NCI-H1105 treated with DMSO at 0.1 percent for 48 hours (cell line): ENCODE measurements around the gene FGD4.

Experiments used
- DNase-seq: peaks from one replicate; lab custom pipeline; 2025; lab: John Stamatoyannopoulos, UW

Gene FGD4

DNA sequence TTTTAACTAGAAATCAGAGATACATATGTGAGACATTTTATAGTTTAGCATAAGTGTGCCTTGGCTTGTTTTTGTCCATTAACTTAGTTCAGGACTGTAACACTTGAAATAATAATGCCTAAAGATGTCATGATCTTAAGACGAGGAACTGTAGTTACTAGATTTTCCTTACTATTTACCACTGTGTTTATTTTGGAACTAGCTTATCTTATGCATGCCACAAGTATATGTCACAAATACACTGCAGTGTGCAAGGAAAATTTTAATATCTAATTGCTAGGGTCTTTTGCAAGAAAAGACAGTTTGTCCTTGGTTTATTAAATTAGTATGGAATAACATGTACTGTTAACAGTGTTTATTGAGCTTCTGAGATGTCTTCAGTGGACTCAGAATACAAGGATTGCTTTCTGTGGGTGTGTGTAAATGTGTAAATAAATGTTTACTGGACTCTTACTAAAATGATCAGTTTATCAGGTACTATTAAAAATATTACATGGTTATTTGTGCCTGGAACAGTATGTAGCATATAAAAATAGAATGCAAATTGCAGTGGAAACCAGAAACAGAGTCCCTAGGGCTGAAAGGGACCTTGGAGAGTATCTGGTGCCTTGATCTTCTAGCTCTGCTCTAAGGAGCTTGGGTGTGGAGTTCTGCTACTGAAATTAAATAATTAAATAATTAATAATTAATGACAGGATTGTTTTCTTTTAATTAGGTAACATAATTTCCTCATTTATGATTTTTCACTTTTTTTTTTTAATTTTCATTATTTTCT, 58.1 kb downstream of the FGD4 start:
- DNase-seq = no peak

GRCh38 chr12:32460638-32461037, 61.3 kb downstream of the FGD4 start:
- DNase-seq = no peak

DNA sequence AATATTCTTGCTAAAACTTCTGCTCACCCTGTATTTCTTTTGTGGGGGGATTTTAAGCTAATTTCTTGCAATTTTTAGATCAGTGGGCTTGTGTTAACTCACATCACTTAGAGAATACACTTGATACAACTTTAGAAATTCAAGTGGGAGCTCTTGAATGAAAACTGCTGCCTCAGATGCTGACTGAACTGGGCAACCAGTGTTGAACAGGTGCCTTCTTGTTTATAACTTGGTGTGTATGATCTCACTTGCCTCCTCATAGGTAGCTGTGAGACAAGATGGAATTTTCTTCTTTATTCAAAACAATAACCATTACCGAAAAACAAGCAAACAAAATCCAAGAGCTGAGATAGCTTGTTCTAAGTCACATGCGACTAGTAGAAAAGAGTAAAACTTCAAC, 63.5 kb downstream of the FGD4 start:
- no peak for DNase-seq

DNA sequence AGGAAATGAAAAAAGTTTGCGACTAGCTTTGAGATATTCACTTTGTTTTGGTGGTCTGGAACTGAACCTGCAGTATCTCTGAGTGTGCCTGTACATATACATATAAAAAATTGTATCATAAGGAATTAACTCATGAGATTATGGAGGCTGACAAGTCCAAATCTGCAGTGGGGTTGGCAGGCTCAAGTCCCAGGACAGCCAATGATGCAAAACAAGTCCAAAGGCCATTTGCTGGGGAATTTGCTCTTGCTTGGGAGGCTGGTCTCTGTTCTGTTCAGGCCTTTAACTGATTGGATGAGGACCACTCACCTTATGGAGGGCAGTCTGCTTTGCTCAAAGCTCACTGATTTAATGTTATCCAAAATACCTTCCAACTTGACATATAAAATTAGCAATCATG, 66.8 kb downstream of the FGD4 start:
- no peak for DNase-seq

DNA sequence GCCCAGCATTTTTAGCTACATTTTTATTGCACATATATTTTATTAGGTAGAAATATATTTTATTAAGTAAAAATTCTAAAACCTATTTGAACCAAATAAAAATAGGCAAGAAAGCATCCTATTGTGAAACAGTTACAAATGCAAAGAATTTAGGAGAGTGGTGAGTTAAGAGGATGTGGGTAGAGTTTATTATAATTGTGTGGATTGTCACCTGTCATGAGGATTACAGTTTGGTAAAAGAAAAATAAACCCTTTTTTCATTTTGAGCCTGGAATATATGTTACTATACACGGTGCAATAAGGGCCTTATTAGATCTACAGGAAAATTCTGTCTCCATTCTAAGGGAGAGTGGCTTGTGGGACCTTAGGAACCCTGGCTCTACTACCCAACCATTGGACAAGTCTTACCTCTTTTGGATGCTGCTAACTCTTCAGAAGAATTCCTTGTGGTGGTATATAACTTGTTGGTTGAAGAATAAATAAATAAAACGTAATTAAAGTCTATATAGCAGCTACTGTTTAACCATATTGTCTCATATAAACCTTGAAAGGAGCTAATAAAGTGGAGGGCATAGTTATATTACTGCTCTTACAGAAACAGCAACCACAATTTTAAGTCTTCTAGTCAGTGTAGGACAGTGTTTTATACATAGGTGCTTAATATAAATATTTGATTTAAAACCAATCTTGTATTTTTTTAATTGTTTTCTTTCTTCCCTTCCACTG, 67.8 kb downstream of the FGD4 start:
- DNase-seq = no peak

- no peak for DNase-seq
These were observed 68.9 kb downstream of the FGD4 start for GRCh38 chr12:32467959-32468863.

GRCh38 chr12:32470936-32471470, 71.6 kb downstream of the FGD4 start:
- no peak for DNase-seq

- DNase-seq = no peak
These were observed 72.2 kb downstream of the FGD4 start for GRCh38 chr12:32471591-32472001.

DNA sequence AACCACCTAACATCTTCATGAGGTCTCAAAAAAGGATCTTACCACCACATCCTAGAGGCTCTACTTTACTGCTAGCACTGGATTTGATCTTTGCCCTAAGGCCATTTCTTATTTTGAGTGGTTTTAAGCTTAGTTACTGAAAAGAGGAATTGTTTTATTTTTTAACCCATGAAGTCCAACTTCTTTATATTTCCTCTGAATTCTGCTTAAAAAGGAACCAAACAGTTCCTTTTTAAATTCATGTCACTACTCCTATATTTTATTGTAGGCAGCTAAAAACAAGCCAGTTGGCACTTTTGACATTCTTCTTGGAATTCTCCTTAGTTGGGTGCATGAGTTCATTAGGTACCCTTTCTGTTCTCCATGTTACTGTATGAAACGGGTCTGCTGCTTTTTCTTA, 76.4 kb downstream of the FGD4 start:
- DNase-seq = no peak

GRCh38 chr12:32476446-32476845, 77.1 kb downstream of the FGD4 start:
- DNase-seq = no peak

DNA sequence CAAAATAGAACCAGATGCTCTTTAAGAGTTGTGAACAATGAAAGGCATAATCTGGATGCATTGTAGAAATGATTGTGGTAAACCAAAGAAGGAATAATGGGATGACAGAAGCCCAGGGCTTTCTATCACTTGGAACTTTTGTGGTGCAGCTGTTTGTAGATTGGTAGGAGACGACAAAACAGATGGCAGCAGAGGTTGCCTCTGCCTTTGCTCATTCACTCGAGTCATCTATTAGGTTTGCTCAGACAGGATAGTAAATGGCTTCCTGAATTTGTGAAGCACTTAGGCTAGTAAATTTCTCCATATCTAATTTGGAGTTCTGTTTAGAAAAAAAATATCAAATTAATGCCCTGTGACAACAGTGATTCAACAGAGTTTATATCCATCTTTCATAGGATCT, 78.4 kb downstream of the FGD4 start:
- DNase-seq = no peak

- no peak for DNase-seq
These were observed 78.8 kb downstream of the FGD4 start for GRCh38 chr12:32478166-32478565.

DNA sequence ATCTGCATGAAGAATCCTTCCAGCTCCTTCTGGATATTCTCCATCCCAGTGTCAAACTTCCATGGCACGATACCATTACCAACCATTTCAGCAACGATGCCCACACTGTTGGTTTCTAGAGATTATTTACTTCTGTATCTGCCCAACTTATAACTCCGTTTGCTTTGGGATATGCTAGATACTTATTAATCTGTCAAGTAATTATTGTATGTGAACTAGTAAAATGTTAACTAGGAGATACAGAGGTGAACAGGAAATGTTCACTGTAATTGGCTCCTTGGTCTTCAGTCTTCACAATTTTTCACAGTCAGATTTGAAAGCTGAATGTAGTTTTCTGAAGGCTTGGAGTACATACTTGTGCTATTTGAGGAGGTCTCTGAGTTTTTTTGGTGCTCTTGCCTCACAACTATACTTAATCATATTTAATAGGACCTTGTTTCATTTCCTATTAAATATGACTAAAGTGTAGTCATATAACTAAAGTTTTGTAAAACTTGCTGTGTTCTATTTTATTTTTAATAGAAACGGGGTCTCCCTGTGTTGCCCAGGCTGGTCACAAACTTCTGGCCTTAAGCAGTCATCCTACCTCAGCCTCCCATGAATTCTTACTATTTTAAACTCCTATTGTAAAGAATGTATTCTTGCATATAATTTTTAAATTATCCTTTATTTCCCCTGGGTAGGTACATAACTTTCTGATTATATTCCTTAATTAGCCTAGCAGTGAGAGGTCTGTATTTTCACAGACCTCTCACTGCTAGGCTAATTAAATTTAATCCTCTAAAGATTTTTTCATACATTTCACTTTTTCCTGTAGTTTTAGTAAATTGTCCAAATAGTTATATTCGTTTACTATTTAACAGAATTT, 79.7 kb downstream of the FGD4 start:
- DNase-seq = no peak

DNA sequence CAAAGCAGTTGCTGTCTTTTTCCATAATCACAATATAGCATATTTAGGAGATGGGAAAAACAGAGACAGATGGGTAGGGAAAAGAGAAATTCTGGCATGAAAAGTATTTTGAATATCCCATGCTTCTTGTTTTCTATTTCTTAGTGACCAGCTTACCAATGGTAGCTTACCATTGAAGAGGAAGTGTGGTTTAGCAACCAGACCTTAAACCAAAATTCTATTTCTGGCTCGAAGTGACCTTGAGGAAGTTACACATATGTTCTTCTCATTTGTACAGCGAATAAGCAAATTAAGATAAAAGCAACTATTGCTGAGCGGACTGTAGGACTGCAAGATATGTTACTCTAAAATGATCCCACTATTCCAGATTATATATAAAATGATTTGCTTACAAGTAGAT, 82.9 kb downstream of the FGD4 start:
- no peak for DNase-seq

DNA sequence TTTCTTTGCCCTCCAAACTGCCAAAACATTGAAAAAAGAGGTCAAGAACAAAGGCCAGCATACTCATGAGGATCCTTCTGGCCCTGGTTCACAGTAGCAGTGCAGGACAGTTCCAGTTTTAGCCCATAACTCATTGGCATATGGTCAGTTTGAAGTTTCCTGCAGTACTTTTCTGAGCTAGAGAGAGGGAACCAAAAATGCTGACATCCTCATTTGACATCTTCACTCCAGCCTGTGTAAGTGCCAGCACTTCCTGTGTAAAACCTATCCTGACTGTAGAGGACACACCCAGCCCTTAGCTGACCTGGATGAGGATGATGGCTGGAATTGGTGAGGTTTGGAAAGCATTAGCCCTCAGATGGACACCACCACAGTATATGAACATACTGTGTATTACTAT, 84.1 kb downstream of the FGD4 start:
- no peak for DNase-seq

GRCh38 chr12:32483993-32484392, 84.6 kb downstream of the FGD4 start:
- no peak for DNase-seq

- no peak for DNase-seq
These were observed 86.8 kb downstream of the FGD4 start for GRCh38 chr12:32486158-32486557.

GRCh38 chr12:32488132-32488531, 88.8 kb downstream of the FGD4 start:
- no peak for DNase-seq

DNA sequence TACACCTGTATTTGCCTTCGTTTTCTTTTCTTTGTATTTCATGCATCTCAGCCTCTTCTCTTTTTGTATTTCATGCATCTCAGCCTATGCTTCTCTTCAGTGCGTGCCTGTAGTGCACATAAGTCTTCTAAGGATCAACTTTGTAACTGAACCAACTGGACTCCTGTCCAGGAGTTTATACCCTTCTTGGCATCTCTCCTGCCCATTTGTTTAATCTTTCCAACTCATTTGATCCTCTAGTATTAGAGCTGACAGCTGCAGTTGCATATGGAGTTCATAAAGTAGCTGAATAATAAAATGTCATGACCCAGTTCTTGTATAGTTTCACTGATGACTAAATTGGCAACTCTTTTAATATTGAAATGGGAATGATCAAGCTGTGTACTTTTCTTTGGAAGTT, 89.7 kb downstream of the FGD4 start:
- no peak for DNase-seq

DNA sequence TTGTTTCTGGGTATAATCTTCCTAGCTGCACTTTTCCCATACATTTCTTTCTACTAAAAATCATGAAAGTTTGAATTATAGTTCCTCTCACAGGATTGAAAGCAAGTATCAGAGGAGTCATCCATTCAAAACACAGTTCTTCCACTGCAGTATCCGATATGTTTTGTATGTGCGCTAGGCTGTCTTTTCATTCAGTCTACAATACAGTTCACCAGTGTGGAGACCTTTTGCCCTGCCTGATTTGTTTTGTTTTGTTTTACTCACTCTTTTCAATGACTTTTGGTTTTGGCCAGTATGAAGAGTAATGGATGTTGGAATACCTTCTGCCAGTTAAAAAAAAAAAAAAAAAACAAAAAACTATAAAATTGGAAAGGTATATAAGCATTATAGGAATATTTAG, 91.4 kb downstream of the FGD4 start:
- no peak for DNase-seq

DNA sequence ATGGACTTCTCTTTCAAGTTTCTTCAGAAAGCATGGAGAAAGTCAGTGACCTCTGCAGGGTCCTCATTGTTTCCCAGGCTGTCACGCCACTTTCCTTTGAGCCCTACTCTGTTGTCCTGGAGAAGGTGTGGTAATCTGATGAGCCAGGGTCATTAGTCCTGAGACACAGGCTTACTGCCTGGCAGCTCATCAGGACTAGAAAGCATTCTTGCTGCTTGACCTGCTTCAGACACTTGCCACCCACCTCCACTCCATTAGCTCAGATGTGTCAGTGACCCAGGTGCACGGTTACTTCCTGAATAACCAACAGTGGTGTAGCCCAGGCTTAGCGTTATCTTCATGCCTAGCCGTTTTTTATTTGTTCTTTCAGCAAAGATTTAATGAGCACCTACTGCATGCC, 93.9 kb downstream of the FGD4 start:
- no peak for DNase-seq
